ENCODE results near the gene ATP1B2. TPM values are rescaled to one million over a fixed set of nuclear protein-coding genes. Genes with fewer than 3 reads are reported as not detected.

Gene ATP1B2
- total and polyA plus RNA-seq, 2 of the 8 experiments (the other 6 are each of a cell fraction or from before 2014, with no cell fraction given): 9.1 to 21.0 TPM

DNA sequence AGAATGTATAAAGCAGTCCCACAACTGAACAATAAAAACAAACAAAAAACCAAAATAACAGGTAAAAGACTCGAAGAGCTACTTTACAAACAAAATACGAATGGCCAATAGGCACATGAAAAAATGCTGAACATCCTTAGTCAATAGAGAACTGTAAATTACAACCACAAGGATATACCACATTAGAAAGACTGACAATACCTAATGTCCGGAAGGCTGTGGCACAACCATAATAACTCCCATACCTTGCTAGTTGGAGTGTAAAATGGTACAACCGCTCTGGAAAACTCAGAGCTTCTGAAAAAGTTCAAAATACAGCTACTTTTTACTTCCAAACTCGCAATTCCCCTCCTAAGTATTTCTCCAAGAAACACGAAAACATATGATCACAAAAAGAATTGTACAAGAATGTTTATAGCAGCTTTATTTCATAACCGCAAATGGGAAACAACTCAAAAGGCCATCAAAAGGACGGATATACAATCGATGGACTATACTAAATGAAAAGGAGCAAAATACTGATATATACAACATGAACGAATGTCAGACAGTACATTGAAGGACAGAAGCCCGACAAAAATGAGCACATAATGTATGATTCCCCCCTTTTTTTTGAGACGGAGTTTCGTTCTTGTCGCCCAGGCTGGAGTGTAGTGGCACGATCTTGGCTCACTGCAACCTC lies 34.3 kb downstream of the ATP1B2 start:
- WGBS, 2 experiments (ENCODE audit: extremely low coverage in 1 of 2, insufficient coverage in 1 of 2, insufficient read length in 1 of 2, insufficient replicate concordance in 2 of 2, low coverage in 1 of 2, low lambda C conversion rate in 2 of 2, missing lambda C conversion rate in 1 of 2): 70% methylated on average over 15 of the region's 15 CpGs; no CpG with 5 or more reads in 1 of the 2 experiments
- Histone ChIP-seq H4K8ac (ENCODE audit: extremely low read depth, insufficient read depth, low read length) (no peak overlapping the region), H4K20me1 (replicated peaks in 1 of 2; ENCODE audit: control insufficient read depth in 1 of 2, insufficient read depth in 2 of 2, low read length in 2 of 2) (peaks cover 7 to 10% of the 10 kb centered on the region in 2 experiments), H4K5ac (ENCODE audit: insufficient read length, low read depth, low read length) (no peak overlapping the region), H3K79me2 (ENCODE audit: control insufficient read depth in 1 of 2, insufficient read depth in 2 of 2, low read length in 2 of 2) (peaks cover 25 to 77% of the 10 kb centered on the region in 2 experiments), H3K4ac (replicated peaks; ENCODE audit: insufficient read length, low read depth, low read length) (no peak overlapping the region), H2BK120ac (replicated peaks; ENCODE audit: low read depth, low read length) (no peak overlapping the region), H3K27me3 (replicated peaks in 1 of 4; ENCODE audit: control insufficient read depth in 3 of 4, extremely low read depth in 1 of 4, insufficient read depth in 3 of 4, low read length in 3 of 4) (no peaks in the 10 kb centered on the region), H3K36me3 (ENCODE audit: control insufficient read depth in 2 of 4, insufficient read depth in 4 of 4, low read length in 3 of 4) (peaks cover 0 to 4% (median 0%) of the 10 kb centered on the region in 4 experiments; a peak in 2 of 8 replicates), H4K91ac (replicated peaks; ENCODE audit: insufficient read length, low read length) (no peak overlapping the region), H3K79me1 (ENCODE audit: low read depth, low read length) (peaks cover 11% of the 10 kb centered on the region), H2BK15ac (ENCODE audit: low read length) (no peak overlapping the region), H3K18ac (ENCODE audit: extremely low read depth, low read length) (no peak overlapping the region), H3K9me3 (ENCODE audit: insufficient read depth in 2 of 2, low read depth in 1 of 2, low read length in 1 of 2) (no peaks in the 10 kb centered on the region), H3K23ac (ENCODE audit: insufficient read length) (no peak overlapping the region), H3K4me2 (ENCODE audit: insufficient read depth in 1 of 2, low read depth in 2 of 2, low read length in 2 of 2) (peak overlapping the region; percentile 84 to 91), H3K9ac (replicated peaks in 1 of 4; ENCODE audit: extremely low read depth in 1 of 4, low read depth in 3 of 4, low read length in 3 of 4) (peak overlapping the region; percentile 78 to 99 (median 98)), H3K56ac (replicated peaks; ENCODE audit: insufficient read length, low read depth, low read length) (no peak overlapping the region), H2AFZ (ENCODE audit: low read length) (no peak overlapping the region), H3K27ac (ENCODE audit: low read depth, low read length) (peak overlapping the region; percentile 99), H2AK5ac (ENCODE audit: low read depth, low read length) (peak overlapping the region; percentile 99; the same call in 1 of the 2 replicates), H2BK5ac (ENCODE audit: low read depth, low read length) (peak overlapping the region; percentile 99; the same call in 1 of the 2 replicates), H2BK20ac (ENCODE audit: low read length) (no peak overlapping the region), H2BK12ac (ENCODE audit: low read depth, low read length) (no peak overlapping the region; the same call in 1 of the 2 replicates), H3K4me1 (replicated peaks in 1 of 4; ENCODE audit: control insufficient read depth in 3 of 4, insufficient read depth in 4 of 4, low read length in 3 of 4) (peaks cover 0 to 11% (median 4%) of the 10 kb centered on the region in 4 experiments; a peak in 4 of 7 replicates), H3K4me3 (ENCODE audit: extremely low read depth in 1 of 4, insufficient read depth in 2 of 4, low read depth in 3 of 4, low read length in 4 of 4) (peak overlapping the region; percentile 75 to 100 (median 94)), H3K23me2 (ENCODE audit: low read depth, low read length) (peaks cover 16% of the 10 kb centered on the region), H3K14ac (ENCODE audit: insufficient read length) (no peak overlapping the region)
- no peak for DNase-seq (ENCODE audit: low read depth in 1 of 2, low spot score in 2 of 2)
- no peak for FAIRE-seq
- TF ChIP-seq NANOG (IDR thresholded peaks at IDR 0.05; ENCODE audit: insufficient read depth, low read depth, low read length, poor library complexity, severe bottlenecking): no peak
- no peak for TF ChIP-seq SIN3A (conservative IDR thresholded peaks at IDR 0.05 in 1 of 2, IDR thresholded peaks at IDR 0.05 in 1 of 2; ENCODE audit: low read depth in 1 of 2, low read length in 2 of 2)
- TF ChIP-seq CHD1 (IDR thresholded peaks at IDR 0.05; ENCODE audit: low read depth, low read length): no peak
- TF ChIP-seq SRF (IDR thresholded peaks at IDR 0.05; ENCODE audit: low read depth, low read length): no peak
- TF ChIP-seq, protein P1, sequence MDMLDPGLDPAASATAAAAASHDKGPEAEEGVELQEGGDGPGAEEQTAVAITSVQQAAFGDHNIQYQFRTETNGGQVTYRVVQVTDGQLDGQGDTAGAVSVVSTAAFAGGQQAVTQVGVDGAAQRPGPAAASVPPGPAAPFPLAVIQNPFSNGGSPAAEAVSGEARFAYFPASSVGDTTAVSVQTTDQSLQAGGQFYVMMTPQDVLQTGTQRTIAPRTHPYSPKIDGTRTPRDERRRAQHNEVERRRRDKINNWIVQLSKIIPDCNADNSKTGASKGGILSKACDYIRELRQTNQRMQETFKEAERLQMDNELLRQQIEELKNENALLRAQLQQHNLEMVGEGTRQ (IDR thresholded peaks at IDR 0.05; ENCODE audit: low read length): no peak
- TF ChIP-seq ASH2L (IDR thresholded peaks at IDR 0.05; ENCODE audit: low read length): peak; percentile 12
- no peak for TF ChIP-seq BRCA1 (IDR thresholded peaks at IDR 0.05; ENCODE audit: low read depth, low read length)
- CTCF ChIA-PET (ENCODE audit: partially characterized antibody): interaction anchor here (1.4 to 11.3 kb wide), 7 partner anchors 10 to 58 kb away, joined by 3 to 199 read pairs (median 85); partner anchors contain the start of genes DNAH2, EFNB3, SAT2 and SHBG
- POLR2A ChIA-PET (ENCODE audit: partially characterized antibody): interaction anchor here (1.3 to 58.0 kb wide), 6 partner anchors 18 to 109 kb away, joined by 3 to 2272 read pairs (median 120); partner anchors contain the start of genes ATP1B2, CD68, DNAH2 and EFNB3

All from H1 (cell line).